GM21360 (cell line): ENCODE data around the gene DDX56.

ENCODE experiments used
- ATAC-seq: cut with Tn5 transposase; IDR thresholded peaks from one replicate; pipeline ENCODE4 v1.9.1; 2021; ENCODE audit warnings: mild to moderate bottlenecking, moderate library complexity; ENCODE audit not compliant: unreplicated experiment

Gene DDX56

GRCh38 chr7:44538093-44538797 lies 35.5 kb downstream of the DDX56 start:
- no peak for ATAC-seq

- ATAC-seq = no peak
Measured at GRCh38 chr7:44537442-44537841, 36.3 kb downstream of the DDX56 start.

- ATAC-seq = no peak
Measured at GRCh38 chr7:44536090-44536489, 37.6 kb downstream of the DDX56 start.

GRCh38 chr7:44535348-44536064 lies 38.2 kb downstream of the DDX56 start:
- no peak for ATAC-seq

- ATAC-seq = no peak
Measured at GRCh38 chr7:44534501-44534900, 39.2 kb downstream of the DDX56 start.

- ATAC-seq = no peak
Measured at GRCh38 chr7:44534087-44534486, 39.6 kb downstream of the DDX56 start.

GRCh38 chr7:44533301-44534055 lies 40.2 kb downstream of the DDX56 start:
- no peak for ATAC-seq

GRCh38 chr7:44531421-44532380 lies 42.0 kb downstream of the DDX56 start:
- no peak for ATAC-seq

- no peak for ATAC-seq
Measured at GRCh38 chr7:44530990-44531389, 42.7 kb downstream of the DDX56 start.

GRCh38 chr7:44524811-44525388 lies 48.8 kb downstream of the DDX56 start:
- no peak for ATAC-seq

GRCh38 chr7:44522315-44522714 lies 51.4 kb downstream of the DDX56 start:
- no peak for ATAC-seq

GRCh38 chr7:44521347-44522095 lies 52.2 kb downstream of the DDX56 start:
- no peak for ATAC-seq

GRCh38 chr7:44520574-44520973 lies 53.1 kb downstream of the DDX56 start:
- no peak for ATAC-seq

GRCh38 chr7:44519546-44519945 lies 54.2 kb downstream of the DDX56 start:
- ATAC-seq = no peak

GRCh38 chr7:44518761-44519160 lies 54.9 kb downstream of the DDX56 start:
- no peak for ATAC-seq

GRCh38 chr7:44517175-44517574 lies 56.5 kb downstream of the DDX56 start:
- no peak for ATAC-seq
